GM19023 (cell line): ENCODE measurements around the gene MYZAP.

Experiments
- ATAC-seq: cut with Tn5 transposase; IDR thresholded peaks from one replicate; pipeline ENCODE4 v1.9.1; 2021; ENCODE audit warnings: mild to moderate bottlenecking, moderate library complexity; ENCODE audit not compliant: unreplicated experiment

MYZAP gene

DNA sequence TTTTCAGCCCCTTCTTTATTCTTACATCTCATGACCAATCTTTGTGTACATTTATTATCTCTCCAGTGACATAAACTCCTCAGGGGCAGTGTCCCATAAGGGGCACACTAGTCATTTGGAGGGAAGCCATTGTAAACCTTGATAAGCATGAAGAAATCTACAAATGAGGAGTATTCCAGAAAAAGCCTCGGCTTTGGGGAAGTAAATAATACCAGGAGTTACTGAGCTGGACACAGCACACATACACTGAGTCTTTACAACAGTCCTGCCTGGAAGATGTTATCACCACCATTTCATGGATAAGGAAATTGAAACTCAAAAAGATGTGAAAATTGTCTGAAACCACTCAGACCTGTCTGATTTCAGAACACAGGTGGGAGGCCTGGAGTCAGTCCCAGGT lies 99.4 kb downstream of the MYZAP start:
- ATAC-seq: no peak

DNA sequence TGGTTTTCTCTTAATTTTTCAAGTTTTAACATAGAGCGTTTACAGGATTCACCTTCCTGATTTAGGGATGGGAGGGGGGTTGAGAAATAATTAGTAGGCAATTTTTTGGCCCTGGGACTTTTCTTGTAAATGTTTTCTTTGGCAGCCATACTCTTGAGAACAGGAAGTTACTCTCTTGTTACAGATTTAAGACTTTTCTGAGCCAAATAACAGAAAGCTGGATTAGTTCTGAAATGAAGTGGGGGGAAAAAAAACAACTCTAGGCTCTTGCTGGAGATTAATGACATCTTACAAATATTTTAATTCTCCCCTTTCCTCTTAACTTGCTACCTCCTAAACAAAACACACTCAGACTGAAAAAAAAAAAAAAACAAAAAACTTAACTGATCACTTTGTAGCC lies 101.0 kb downstream of the MYZAP start:
- ATAC-seq: no peak

DNA sequence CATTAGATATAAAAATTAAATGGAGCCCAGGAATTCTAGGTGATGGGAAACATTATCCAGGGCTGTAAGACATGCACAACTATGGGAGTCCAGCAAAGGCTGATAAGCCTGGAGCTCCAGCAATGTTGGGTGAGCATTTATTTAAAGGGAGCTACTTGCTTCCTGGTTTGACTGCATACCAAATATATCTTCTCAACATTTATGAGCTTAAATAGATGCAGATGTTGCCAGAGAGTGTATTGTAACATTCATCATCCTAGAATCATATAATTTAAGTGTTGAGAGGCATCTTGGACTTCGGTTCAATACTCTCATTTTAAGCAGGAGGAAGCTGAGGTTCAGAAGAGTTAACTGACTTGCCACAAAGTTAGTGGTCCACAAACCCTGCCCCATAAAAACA lies 102.6 kb downstream of the MYZAP start:
- no peak for ATAC-seq

GRCh38 chr15:57696146-57696545 lies 104.4 kb downstream of the MYZAP start:
- ATAC-seq: no peak

DNA sequence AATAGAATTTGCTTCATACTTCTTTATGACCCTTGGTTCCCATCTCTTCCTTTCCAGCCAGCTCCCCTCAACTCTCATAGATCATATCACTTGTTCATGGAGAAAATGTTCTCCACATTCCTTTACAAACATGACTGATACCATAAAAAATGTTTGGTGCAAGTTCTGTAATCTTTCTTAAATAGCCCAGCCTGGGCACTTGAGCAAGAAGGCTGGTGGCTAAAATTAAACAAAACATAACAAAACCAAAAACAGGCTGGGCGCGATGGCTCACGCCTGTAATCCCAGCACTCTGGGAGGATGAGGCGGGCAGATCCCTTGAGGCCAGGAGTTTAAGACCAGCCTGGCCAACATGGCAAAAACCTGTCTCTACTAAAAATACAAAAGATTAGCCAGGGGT lies 105.9 kb downstream of the MYZAP start:
- no peak for ATAC-seq

DNA sequence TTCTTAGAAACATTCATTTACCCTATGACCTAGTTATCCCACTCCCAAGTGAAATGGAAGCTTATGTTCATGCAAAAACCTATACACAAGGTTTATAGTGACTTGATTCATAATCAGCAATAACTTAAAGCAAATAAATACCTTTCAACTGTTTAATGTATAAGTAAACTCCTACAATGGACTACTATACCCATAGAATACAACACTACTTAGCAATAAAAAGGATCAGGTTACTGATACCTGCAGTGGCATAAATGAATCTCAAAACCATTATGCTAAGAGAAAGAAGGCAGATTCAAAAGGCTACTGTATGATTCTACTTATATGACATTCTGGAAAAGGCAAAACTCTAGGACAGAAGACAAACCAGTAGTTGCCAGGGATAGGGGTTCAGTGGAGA lies 106.5 kb downstream of the MYZAP start:
- no peak for ATAC-seq

DNA sequence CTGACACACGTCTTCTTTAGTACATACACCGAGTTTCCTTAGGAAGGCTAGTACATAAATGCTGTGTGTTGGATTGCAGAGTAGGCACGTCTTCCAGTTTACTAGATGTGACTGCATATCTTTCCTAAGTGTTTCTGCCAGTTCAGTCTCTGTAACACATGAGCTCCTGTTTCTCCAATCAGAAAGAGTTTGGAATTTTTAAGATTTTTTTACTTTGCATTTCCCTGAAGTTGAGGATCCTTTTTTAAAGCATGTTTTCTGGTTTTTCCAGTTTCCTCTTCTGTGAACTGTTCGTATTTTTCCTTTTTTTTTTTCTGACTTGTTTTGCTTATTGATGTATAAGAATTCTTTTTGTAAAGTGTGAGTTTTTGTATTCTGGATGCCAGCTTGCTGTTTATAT lies 107.3 kb downstream of the MYZAP start:
- ATAC-seq: no peak

GRCh38 chr15:57703387-57703786 lies 111.7 kb downstream of the MYZAP start:
- ATAC-seq: no peak

GRCh38 chr15:57704441-57704840 lies 112.7 kb downstream of the MYZAP start:
- no peak for ATAC-seq

DNA sequence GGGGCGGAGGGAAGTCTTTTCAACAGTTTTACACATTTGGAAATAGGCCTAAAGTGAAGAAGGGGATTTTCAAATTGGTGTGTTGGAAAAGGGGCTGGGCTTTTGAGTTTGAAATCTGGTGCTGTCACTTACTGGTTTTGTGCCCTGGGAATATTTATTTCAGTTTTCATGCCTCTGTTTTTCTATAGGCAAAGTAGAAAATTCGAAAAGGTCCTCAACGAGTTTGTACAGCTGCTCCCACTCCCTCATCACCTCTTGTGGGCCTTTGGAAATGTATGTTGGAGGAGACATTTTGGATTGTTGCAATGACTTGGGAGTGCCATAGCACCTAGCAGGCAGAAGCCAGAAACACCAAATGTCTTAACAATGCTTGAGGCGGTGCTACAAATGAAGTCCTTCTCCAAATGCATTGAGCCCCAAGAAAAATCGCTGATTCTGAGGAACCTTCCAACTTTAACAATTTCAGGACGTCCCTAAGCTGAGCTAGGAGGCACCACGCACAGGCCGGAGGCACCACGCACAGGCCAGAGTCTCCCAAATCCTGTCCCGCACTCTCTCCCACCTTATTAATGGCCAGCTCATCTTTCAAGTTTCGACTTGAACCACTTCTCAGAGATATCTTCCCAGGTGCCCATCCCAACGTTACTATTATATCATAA lies 114.2 kb downstream of the MYZAP start:
- no peak for ATAC-seq

GRCh38 chr15:57706405-57707209 lies 114.9 kb downstream of the MYZAP start, which contains the start of gene POLR2M:
POLR2M (plus strand) TSS chr15:57706714; CDS start chr15:57706843, 129 bp downstream.
- peak; percentile 97 for ATAC-seq

- no peak for ATAC-seq
Measured at GRCh38 chr15:57708047-57708446, 116.3 kb downstream of the MYZAP start.

- no peak for ATAC-seq
Measured at GRCh38 chr15:57718309-57718708, 126.6 kb downstream of the MYZAP start.

- ATAC-seq: no peak
Measured at GRCh38 chr15:57720867-57721266, 129.2 kb downstream of the MYZAP start.

GRCh38 chr15:57726411-57726810 lies 134.7 kb downstream of the MYZAP start:
- no peak for ATAC-seq

- ATAC-seq: no peak
Measured at GRCh38 chr15:57727031-57727430, 135.3 kb downstream of the MYZAP start.

DNA sequence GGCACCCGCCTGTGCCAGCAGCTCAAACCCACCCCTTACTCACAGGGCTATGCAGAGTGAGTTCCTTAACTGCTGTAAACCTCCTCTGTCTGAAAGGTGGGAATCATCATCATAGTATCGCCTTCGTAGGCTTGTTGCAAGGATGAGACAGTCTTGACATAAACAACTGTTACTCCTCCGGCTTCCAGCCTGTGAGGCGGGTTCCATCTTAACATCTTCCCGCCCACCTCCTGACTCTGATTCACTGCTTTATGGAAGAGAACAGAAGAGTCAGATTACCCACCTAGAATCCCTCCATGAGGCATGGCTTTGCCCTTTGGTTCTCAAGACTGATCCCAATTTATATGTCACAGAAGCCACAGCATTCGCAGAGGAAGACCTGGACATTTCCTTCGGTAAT lies 136.7 kb downstream of the MYZAP start:
- no peak for ATAC-seq

DNA sequence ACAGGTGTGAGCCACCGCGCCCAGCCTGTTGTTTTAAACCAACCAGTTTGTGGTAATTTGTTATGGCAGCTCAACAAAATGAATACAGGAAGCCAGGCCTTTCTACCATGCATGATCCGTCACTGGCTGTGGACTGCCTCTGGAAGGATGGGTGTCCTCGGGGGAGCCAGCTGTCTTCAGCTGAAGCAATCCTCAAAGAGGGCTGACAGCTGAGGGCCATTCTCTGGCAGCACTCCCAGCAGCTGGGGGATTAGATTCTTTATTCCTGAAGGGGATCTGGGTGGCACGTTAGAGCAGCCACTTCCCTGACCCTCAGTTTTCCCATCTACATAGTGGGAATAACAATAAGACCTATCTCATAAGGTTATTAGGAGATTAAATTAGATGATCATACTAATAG lies 139.2 kb downstream of the MYZAP start:
- ATAC-seq: no peak

- no peak for ATAC-seq
Measured at GRCh38 chr15:57731530-57732103, 139.9 kb downstream of the MYZAP start.

GRCh38 chr15:57732526-57733331 lies 141.0 kb downstream of the MYZAP start:
- no peak for ATAC-seq

- ATAC-seq: no peak
Measured at GRCh38 chr15:57734860-57735259, 143.2 kb downstream of the MYZAP start.
